Mammary microvascular endothelial cell (primary cell): Measurements from ENCODE around the gene LIMD2. TPM values are rescaled to one million over a fixed set of nuclear protein-coding genes. Genes with fewer than 3 reads are reported as not detected.

Experiments
- total RNA-seq: library from RNA; depleted of rRNA; stranded (reverse); fragments of >200 nt; gene quantifications from 2 replicates; pipeline ENCODE4 v1.2.3, GENCODE V29; 2015

LIMD2 gene
- total RNA-seq: 30.8 and 53.5 TPM in 2 replicates

DNA sequence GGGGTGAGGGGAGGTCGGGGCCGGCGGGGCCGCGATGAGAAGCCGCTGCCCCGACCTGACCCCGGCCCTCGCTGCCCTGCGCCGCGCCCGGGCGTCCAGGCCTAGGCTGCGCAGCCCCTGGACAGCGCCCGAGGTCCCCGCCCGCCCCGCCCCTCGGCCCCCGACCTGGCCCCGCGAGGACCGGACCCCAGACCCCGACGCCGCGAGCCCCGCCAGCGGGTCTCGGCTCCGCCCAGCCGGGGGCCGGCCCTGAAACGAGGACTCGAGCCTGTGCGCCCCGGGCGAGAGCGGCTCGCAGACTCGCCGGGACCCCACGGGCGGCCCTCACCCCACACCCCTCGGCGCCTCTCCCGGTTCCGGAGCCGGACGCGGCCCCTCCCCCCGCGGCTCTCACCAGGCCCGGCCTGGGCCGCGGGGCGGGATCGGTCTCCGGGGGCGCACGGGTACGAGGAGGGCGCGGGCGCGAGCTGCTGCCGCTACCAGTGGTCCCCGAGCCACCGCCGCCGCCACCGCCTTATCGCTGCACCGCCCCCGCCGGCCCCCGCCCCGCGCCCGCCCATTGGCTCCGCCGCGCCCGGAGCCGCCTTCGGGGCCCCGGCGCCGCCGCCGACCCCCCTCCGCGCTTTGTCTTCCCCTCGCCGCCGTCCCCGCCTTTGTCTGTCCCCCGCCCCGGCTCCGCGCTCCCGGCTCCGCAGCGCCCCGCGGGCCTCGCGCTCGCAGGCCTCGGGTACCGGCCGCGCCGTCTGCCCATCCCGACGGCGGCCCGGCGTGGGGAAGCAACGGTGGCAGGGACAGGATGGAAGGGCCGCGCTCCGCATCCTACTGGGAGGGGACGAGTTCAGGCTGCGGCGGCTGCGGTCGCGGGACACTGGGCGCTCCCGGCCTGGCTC lies at the start of gene LIMD2:
TSS of gene LIMD2 (minus strand) at position 488 of the 890 bp plus-strand sequence. CDS start 827 bp downstream, outside the sequence.

DNA sequence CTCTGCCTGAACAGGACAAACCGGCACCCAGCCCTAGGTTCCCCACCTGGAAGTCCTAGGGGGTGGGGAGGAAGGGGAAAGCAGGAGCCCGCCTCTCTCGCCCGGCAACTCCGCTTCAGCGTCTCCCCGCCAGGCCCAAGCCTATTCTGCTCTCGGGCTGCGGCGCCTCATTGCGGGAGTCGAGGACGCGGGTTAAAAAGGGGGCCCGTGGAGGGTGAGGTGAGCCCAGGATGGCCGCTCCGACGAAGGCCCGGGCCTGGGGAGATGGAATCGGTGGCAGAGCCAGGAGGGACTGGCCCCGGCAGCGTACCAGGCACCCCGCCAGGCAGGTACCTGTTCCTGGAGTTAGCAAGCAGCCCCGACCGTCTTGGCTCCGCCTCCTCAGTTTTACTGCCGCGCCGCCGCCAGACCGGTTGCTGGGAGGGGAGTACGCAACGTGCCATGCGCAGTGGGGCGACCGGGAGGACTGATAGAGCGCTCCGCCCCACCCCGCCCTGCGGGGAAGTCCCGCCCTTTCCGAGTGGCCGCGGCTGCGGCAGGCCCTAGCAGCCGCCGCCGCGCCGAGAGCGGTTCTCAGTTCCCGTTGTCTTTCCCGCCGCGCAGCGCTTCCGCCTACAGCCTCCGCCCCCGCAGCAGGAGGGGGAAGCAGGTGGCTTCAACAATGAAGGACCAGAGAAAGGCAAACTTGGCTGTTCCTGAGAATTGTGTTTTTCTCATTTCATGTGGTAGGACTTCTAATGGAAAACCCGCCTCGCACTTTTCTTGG lies 41.7 kb upstream of the LIMD2 start, which contains the start of gene STRADA:
TSS of gene STRADA (minus strand) at position 392 of the 766 bp plus-strand sequence. CDS start 13,430 bp downstream, outside the sequence.

Other genes with a start within 250 kb of the LIMD2 start
- 13.5 and 15.8 TPM in 2 replicates for gene ACE, start 223.1 kb downstream of the LIMD2 start, total RNA-seq
- gene KCNH6, start 176.8 kb downstream of the LIMD2 start, total RNA-seq: 0.13 TPM in 1 of 2 replicates, not detected in the other
- 41.3 and 43.4 TPM in 2 replicates for gene DCAF7, start 149.6 kb downstream of the LIMD2 start, total RNA-seq
- gene TACO1, start 99.2 kb downstream of the LIMD2 start, total RNA-seq: 26.3 and 31.8 TPM in 2 replicates
- gene MAP3K3, start 77.7 kb downstream of the LIMD2 start, total RNA-seq: 48.4 and 57.5 TPM in 2 replicates
- gene STRADA, start 41.7 kb upstream of the LIMD2 start, total RNA-seq: 21.0 and 23.1 TPM in 2 replicates
- 33.8 and 35.8 TPM in 2 replicates for gene CCDC47, start 73.5 kb upstream of the LIMD2 start, total RNA-seq
- gene DDX42, start 74.0 kb upstream of the LIMD2 start, total RNA-seq: 33.0 and 35.4 TPM in 2 replicates
- gene PSMC5, start 127.3 kb upstream of the LIMD2 start, total RNA-seq: 80.3 and 89.9 TPM in 2 replicates
- gene FTSJ3, start 127.5 kb upstream of the LIMD2 start, total RNA-seq: 44.4 and 57.3 TPM in 2 replicates
- gene SMARCD2, start 142.6 kb upstream of the LIMD2 start, total RNA-seq: 72.2 and 84.7 TPM in 2 replicates
- not detected in 2 replicates for gene CSH2, start 173.6 kb upstream of the LIMD2 start, total RNA-seq
- gene GH2, start 181.8 kb upstream of the LIMD2 start, total RNA-seq: not detected in 2 replicates
- not detected in 2 replicates for gene CSH1, start 196.4 kb upstream of the LIMD2 start, total RNA-seq
- not detected in 2 replicates for gene CSHL1, start 211.1 kb upstream of the LIMD2 start, total RNA-seq
- not detected in 2 replicates for gene GH1, start 218.7 kb upstream of the LIMD2 start, total RNA-seq
- 2.9 and 4.5 TPM in 2 replicates for gene CD79B, start 232.2 kb upstream of the LIMD2 start, total RNA-seq